NCI-H748 (cell line): Measurements from ENCODE around the gene CPSF6.
"Not testable (repeated sequence)": the region's sequence is repeated elsewhere in the genome, so short reads cannot be mapped to it uniquely, and the experiment has no call there.

ENCODE experiments used
- DNase-seq: peaks from one replicate; lab custom pipeline; 2025; ENCODE audit not compliant: unreplicated experiment; lab: John Stamatoyannopoulos, UW

The CPSF6 gene

DNA sequence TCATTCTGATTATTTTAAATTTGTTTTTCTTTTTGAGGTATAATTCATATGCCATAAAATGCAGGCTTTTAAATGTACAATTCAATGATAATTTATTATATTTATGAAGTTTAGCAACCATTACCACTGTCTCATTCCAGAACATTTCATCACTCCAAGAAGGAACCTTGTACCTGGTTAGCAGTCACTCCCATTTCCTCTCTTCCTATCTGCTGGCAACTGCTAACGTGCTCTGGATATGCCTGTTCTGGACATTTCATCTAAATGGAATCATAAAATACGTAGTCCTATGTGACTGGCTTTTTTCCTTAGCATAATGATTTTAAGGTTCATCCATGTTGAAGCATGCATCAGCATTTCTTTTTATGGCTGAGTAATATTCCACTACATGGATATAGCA lies 15.5 kb downstream of the CPSF6 start:
- no peak for DNase-seq

- DNase-seq, result no peak
Measured at GRCh38 chr12:69258655-69259054, 19.3 kb downstream of the CPSF6 start.

DNA sequence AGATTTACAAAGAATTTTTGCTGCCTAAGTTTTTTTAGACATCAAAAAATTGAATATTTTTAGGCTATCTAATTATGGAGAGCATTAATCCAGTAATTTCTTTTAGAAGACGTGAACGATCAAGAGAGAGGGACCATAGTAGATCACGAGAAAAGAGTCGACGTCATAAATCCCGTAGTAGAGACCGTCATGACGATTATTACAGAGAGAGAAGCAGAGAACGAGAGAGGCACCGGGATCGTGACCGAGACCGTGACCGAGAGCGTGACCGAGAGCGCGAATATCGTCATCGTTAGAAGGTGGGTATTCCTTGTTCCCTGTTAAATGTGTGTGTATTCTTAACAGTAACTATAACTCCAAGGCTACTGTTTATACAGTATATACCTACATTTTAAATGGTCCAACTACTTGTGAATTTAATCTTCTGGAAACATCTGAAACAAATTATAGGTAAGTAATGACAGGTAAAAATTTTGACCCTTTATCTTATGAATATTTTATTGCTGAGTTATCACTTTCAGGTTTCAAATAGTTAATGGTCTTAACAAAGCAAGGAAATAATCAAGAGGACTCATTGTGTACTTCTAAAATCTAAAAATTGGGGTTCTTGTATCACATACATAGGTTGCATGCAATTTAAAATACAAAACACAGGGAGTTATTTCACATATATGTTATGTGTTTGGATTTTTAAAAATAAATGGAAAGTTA lies 23.1 kb downstream of the CPSF6 start:
- DNase-seq, result no peak

GRCh38 chr12:69265205-69265604 lies 25.8 kb downstream of the CPSF6 start:
- DNase-seq, result no peak

DNA sequence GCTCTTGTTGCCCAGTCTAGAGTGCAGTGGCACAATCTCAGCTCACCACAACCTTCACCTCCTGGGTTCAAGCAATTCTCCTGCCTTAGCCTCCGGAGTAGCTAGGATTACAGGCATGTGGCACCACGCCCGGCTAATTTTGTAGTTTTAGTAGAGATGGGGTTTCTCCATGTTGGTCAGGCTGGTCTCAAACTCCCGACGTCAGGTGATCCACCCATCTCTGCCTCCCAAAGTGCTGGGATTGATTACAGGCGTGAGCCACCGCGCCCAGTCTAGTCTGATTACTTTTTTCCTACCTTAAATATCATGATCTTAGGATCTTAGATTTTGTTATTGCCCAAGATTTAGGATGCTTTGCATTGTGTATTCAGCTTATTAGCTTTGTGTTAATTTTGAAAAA lies 26.3 kb downstream of the CPSF6 start:
- not testable (repeated sequence) for DNase-seq

GRCh38 chr12:69266036-69266635 lies 26.8 kb downstream of the CPSF6 start:
- DNase-seq, result no peak

GRCh38 chr12:69269736-69270135 lies 30.4 kb downstream of the CPSF6 start:
- no peak for DNase-seq

DNA sequence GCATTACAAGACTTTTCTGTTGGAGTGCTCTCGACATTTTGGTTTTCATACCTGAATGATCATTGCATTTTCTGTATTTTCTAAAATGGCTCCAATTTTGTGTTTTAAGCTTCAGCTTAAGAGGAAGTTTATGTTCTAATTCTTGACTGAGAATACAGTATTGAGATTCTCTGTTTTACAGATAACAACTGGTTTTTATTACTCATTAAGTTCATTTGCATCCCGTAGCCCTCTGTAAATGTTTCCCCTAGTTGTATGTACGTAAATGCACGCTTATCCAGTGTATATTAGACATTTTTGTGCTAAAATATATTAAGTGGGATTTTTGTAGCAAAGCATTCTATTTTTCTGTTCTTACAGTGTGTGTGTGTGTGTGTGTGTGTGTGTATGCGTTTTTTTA lies 33.1 kb downstream of the CPSF6 start:
- DNase-seq, result no peak

- no peak for DNase-seq
Measured at GRCh38 chr12:69274861-69275260, 35.5 kb downstream of the CPSF6 start.

DNA sequence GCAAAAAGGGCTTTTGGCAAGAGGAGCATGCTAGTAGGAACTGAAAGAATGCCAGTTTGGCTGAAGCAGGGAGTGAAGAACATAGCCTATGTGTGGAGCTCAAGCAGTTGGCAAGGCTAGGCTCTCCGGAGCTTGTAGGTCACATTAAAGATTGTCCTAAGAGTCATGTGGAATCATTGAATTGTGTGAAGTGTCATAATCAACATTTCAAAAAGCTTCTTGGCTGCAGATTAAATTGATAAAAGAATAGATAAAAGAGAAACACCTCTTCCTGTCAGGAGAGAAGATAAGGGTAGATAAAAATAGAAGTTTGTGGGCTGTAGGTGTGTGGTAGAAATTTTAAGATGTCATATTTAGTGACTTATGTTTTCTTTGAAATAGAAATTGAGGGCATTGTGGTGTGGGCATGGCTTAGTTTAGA lies 36.1 kb downstream of the CPSF6 start:
- DNase-seq, result no peak

DNA sequence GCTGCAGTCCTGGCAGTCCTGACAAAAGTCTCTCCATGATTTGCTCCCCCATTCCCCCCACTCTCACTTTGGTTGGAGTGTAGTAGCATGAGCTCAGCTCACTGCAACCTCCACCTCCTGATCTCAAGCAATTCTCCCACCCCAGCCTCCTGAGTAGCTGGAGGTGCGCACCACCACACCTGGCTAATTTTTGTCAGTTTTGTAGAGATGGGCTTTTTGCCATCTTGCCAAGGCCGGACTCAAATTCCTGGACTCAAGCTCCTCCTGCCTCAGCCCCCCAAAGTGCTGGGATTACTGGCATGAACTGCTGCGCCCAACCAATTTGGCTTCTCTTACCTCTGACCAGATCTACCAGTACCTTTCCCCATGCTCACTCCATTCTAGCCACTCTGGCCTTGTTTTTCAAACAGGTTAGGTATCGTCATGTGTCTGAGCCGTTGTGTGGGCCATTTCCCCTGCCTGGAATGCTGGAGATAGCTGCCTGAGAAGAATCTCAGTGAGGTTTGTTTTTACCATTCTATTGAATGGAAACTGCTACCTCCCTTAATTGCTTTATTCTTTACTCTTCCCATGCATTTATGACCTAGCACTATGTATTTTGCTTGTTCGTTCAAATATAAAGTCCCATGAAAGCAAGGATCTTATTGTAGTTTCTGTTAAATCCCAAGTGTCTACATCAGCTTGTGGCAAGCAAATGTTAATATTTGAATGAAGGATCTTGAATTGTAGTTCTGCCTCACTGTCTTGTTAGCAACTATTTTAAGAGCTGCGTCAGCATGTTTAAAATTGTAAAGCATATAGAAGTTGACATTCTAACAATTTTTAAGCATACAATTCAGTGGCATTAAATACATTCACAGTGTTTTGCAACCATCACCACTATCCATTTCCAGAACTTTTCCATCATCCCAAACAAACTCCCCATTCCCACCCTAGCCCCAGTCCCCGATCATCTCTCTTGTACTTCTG lies 39.7 kb downstream of the CPSF6 start:
- DNase-seq, result no peak

DNA sequence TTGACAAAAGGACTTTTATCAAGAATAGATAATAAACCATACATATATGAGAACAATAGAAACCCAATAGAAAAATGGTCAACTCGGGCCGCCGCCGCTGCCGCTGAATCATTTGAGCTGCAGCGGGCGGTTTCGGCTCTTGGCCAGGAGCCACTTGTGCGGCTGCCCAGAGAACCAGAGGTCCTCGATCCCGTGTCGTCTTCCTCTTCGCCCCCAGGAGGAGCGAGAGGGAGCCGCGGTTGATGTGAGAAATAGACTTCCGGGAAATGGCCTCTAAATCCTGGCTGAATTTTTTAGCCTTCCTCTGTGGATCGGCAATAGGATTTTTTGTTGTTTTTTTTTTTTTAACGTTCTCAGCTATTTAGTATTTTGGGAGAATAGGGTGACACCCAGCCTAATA lies 44.8 kb downstream of the CPSF6 start:
- DNase-seq, result peak; percentile 85

DNA sequence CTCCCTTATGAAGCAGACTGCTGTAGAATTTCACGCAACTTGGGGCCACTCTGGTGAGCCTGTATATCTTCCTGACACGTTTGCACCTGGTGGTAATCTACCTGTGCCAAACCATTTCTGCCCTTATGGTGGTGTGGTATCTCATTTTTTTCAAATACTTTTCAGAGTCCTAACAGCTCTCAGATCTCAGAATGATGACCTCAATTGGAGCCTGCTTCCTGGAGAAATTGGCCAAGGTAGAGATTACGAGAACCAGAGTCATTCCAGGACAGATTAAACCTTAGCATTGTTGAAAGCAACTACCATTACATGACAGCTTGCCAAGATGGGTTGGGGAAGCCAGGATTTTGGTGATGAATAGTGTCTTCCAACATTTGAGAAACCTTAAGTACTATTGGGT lies 48.2 kb downstream of the CPSF6 start:
- DNase-seq, result no peak

DNA sequence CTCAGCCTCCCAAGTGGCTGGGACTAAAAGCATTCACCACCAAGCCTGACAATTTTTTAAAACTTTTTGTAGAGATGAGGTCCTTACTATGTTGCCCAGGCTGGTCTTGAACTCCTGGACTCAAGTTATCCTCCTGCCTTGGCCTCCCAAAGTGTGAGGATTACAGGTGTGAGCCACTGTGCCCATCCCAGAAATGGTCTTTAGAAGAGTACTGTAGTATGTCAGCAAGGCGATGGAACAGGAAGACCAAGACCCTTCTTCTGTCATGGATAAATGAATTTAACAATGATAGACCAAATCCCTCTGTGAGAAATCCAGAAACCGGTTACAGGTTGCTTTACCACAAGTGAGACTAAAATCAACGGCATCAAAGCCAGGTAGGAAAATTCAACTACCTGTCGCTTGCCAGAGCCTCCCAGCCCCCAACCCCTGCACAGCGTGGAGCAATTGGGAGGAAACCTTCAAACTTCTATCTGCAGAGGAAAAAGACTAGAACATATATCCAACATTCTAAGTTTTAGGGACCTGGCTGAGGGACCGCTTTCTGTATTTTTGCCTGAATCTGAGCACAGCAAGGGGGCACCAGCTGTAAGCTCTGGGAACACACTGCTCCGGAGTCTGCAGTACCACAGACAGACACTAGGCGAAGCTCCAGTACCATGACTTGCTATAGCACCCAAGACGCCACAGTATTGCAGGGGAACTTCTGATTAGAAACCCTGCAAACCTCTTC lies 51.3 kb downstream of the CPSF6 start:
- DNase-seq, result peak; percentile 81

GRCh38 chr12:69291278-69291593 lies 51.9 kb downstream of the CPSF6 start:
- DNase-seq, result no peak

DNA sequence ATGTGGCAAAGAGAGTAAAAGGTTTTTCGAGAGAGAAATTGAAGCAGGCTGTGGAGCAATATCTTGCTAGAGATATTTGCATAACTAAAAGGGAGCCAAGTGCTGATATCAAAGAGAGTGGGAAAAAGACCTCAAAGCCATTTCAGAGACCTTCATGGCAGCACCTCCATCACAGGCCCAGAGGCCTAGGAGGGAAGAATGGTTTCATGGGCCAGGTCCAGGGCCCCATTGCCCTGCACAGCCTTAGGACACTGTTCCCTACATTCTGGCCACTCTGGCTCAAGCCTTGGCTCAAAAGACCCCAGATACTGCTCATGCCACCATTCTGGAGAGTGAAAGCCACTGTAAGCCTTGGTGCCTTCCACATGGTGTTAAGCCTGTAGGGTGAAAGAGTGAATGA lies 58.8 kb downstream of the CPSF6 start:
- no peak for DNase-seq

DNA sequence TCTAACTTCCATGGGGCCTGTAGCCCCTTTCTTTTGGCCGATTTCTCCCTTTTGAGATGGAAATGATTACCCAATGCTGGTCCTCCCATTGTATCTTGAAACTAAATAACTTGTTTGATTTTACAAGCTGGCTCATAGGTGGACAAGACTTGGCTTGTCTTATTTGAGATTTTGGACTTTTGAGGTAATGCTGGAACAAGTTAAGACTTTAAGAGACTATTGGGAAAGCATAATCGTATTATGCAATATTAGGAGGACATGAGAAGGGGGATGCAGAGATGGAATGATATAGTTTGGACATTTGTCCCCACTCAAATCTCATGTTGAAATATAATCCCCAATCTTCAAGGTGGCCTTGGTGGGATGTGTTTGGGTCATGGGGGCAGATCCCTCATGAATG lies 59.6 kb downstream of the CPSF6 start:
- DNase-seq, result no peak

DNA sequence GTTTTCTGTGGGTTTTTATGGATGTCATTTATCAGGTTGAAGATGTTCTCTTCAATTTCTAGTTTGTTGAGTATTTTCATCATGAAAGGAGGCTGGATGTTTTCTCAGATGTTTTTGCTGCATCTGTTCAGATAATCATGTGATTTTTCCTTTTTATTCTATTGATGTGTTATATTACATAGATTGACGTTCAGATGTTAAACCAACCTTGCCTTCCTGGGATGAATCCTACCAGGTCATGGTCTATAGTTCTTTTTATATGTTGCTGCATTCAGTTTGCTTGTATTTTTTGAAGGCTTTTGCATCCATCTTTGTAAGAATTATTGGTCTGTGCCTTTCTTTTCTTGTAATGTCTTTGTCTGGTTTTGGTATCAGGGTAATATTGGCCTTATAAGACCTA lies 64.9 kb downstream of the CPSF6 start:
- no peak for DNase-seq

GRCh38 chr12:69309461-69309860 lies 70.1 kb downstream of the CPSF6 start:
- no peak for DNase-seq

- no peak for DNase-seq
Measured at GRCh38 chr12:69313209-69313608, 73.8 kb downstream of the CPSF6 start.

GRCh38 chr12:69316784-69317183 lies 77.4 kb downstream of the CPSF6 start:
- DNase-seq, result not testable (repeated sequence)
